HEK293 (cell line): Measurements from ENCODE around the gene CRMP1.
A peak's percentile ranks its signal among the peaks of the same experiment; 100 is the strongest.

Experiments
- CTCF ChIA-PET: fragments of 350-600 bp; formaldehyde crosslinking; extraction: SDS; loops from one replicate; lab custom pipeline; 2021; ENCODE audit warnings: antibody characterized with exemption; lab: Yijun Ruan, JAX
- POLR2A ChIA-PET: fragments of 300-600 bp; formaldehyde crosslinking; extraction: SDS; loops from one replicate; lab custom pipeline; 2020; ENCODE audit warnings: antibody characterized with exemption, inconsistent platforms; lab: Yijun Ruan, JAX
- H3K27ac ChIP-seq: fragments of 200-500 bp; sonication (Bioruptor generic); 2 replicates; pipeline ENCODE4 v1.5.1; 2014; ENCODE audit warnings: low read depth, low read length, control low read depth, inconsistent platforms; ENCODE audit errors: extremely low read depth
- H3K36me3 ChIP-seq, 2 experiments: fragments of 200-500 bp in 1 of 2; sonication (Bioruptor generic) in 1 of 2; 1 replicate in 1 of 2; 2 replicates in 1 of 2; pipeline ENCODE4 v1.5.1; 2014 to 2017; ENCODE audit warnings: inconsistent platforms in 2 of 2, low read length in 2 of 2; ENCODE audit not compliant: control insufficient read depth in 2 of 2, insufficient read depth in 1 of 2
- H3K4me1 ChIP-seq: fragments of 200-500 bp; sonication (Bioruptor generic); 2 replicates; pipeline ENCODE4 v1.5.1; 2014; ENCODE audit warnings: mild to moderate bottlenecking, low read length, inconsistent platforms; ENCODE audit not compliant: control insufficient read depth, insufficient read depth
- H3K4me3 ChIP-seq: 2 replicates; pipeline ENCODE4 v1.5.1; 2011; ENCODE audit warnings: low read depth, mild to moderate bottlenecking, control low read depth, low read length, moderate library complexity
- H3K9me3 ChIP-seq: fragments of 200-500 bp; sonication (Bioruptor generic); 2 replicates; pipeline ENCODE4 v1.5.1; 2014; ENCODE audit warnings: low read depth, low read length, inconsistent platforms; ENCODE audit not compliant: control insufficient read depth, insufficient read depth
- HOXA7 ChIP-seq: sonication (generic); formaldehyde crosslinking; IDR thresholded peaks from 2 replicates; pipeline ENCODE4 v1.8.1; 2022; ENCODE audit warnings: missing genetic modification reagents, borderline replicate concordance
- IKZF3 ChIP-seq: fragments of 450-650 bp; IDR thresholded peaks from 2 replicates; pipeline ENCODE4 v1.5.0; 2018; ENCODE audit warnings: missing biosample characterization, mild to moderate bottlenecking, missing genetic modification characterization, moderate library complexity
- PRDM1 ChIP-seq: fragments of 450-650 bp; formaldehyde crosslinking; IDR thresholded peaks from 2 replicates; pipeline ENCODE4; 2016; ENCODE audit warnings: missing biosample characterization, missing genetic modification characterization
- YY1 ChIP-seq: fragments of 450-650 bp; formaldehyde crosslinking; IDR thresholded peaks from 2 replicates; pipeline ENCODE4 v1.5.1; 2018; ENCODE audit warnings: missing biosample characterization, missing genetic modification characterization
- ZBTB20 ChIP-seq: fragments of 450-650 bp; formaldehyde crosslinking; IDR thresholded peaks from 2 replicates; pipeline ENCODE4 v1.5.1; 2016; ENCODE audit warnings: missing biosample characterization, missing genetic modification characterization
- ZFP69B ChIP-seq: fragments of 450-650 bp; formaldehyde crosslinking; IDR thresholded peaks from 2 replicates; pipeline ENCODE4 v1.5.1; 2016; ENCODE audit warnings: missing biosample characterization, missing genetic modification characterization
- ZNF132 ChIP-seq: fragments of 450-650 bp; formaldehyde crosslinking; IDR thresholded peaks from 2 replicates; pipeline ENCODE4 v1.5.1; 2017; ENCODE audit warnings: missing biosample characterization, missing genetic modification characterization, borderline replicate concordance
- ZNF391 ChIP-seq: fragments of 450-650 bp; formaldehyde crosslinking; IDR thresholded peaks from 2 replicates; pipeline ENCODE4 v1.5.1; 2016; ENCODE audit warnings: low read depth, missing biosample characterization, missing genetic modification characterization, borderline replicate concordance
- ZNF404 ChIP-seq: fragments of 450-650 bp; formaldehyde crosslinking; IDR thresholded peaks from 2 replicates; pipeline ENCODE4 v1.5.1; 2017; ENCODE audit warnings: missing biosample characterization, missing genetic modification characterization
- ZNF416 ChIP-seq: fragments of 450-650 bp; formaldehyde crosslinking; IDR thresholded peaks from 2 replicates; pipeline ENCODE4 v1.5.1; 2016; ENCODE audit warnings: missing biosample characterization, missing genetic modification characterization
- ZNF548 ChIP-seq: fragments of 450-650 bp; formaldehyde crosslinking; IDR thresholded peaks from 2 replicates; pipeline ENCODE4 v1.5.1; 2016; ENCODE audit warnings: missing biosample characterization, missing genetic modification characterization
- ZNF600 ChIP-seq: fragments of 450-650 bp; formaldehyde crosslinking; IDR thresholded peaks from 2 replicates; pipeline ENCODE4 v1.5.1; 2016; ENCODE audit warnings: missing biosample characterization, missing genetic modification characterization
- ZNF621 ChIP-seq: fragments of 450-650 bp; formaldehyde crosslinking; IDR thresholded peaks from 2 replicates; pipeline ENCODE4 v1.5.1; 2017; ENCODE audit warnings: missing biosample characterization, missing genetic modification characterization
- ZNF629 ChIP-seq: fragments of 450-650 bp; formaldehyde crosslinking; IDR thresholded peaks from 2 replicates; pipeline ENCODE4 v1.5.1; 2017; ENCODE audit warnings: missing biosample characterization, missing genetic modification characterization
- ZNF670 ChIP-seq: fragments of 450-650 bp; formaldehyde crosslinking; IDR thresholded peaks from 2 replicates; pipeline ENCODE4 v1.5.1; 2016; ENCODE audit warnings: missing biosample characterization, missing genetic modification characterization, low read depth
- TF ChIP-seq, protein P1 (sequence below): fragments of 450-650 bp; formaldehyde crosslinking; IDR thresholded peaks from 2 replicates; pipeline ENCODE4 v1.5.1; 2016; ENCODE audit warnings: missing biosample characterization, missing genetic modification characterization
- TF ChIP-seq, protein P2 (sequence below): fragments of 450-650 bp; formaldehyde crosslinking; IDR thresholded peaks from 2 replicates; pipeline ENCODE4 v1.5.1; 2016; ENCODE audit warnings: missing biosample characterization, missing genetic modification characterization
- TF ChIP-seq, protein P3 (sequence below): fragments of 450-650 bp; formaldehyde crosslinking; IDR thresholded peaks from 2 replicates; pipeline ENCODE4 v1.5.1; 2017; ENCODE audit warnings: missing biosample characterization, missing genetic modification characterization
- TF ChIP-seq, protein P4 (sequence below): IDR thresholded peaks from 2 replicates; pipeline ENCODE4 v1.6.1; 2011; ENCODE audit warnings: mild to moderate bottlenecking, low read depth, low read length, borderline replicate concordance
- TF ChIP-seq, protein P5 (sequence below): fragments of 450-650 bp; IDR thresholded peaks from 2 replicates; pipeline ENCODE4 v1.5.1; 2018; ENCODE audit warnings: missing biosample characterization, mild to moderate bottlenecking, missing genetic modification characterization
- TF ChIP-seq, protein P6 (sequence below): fragments of 450-650 bp; formaldehyde crosslinking; IDR thresholded peaks from 2 replicates; pipeline ENCODE4 v1.5.1; 2016; ENCODE audit warnings: missing biosample characterization, missing genetic modification characterization
- TF ChIP-seq, protein P7 (sequence below): sonication (generic); formaldehyde crosslinking; IDR thresholded peaks from 2 replicates; pipeline ENCODE4 v1.8.1; 2022; ENCODE audit warnings: mild to moderate bottlenecking, moderate library complexity, missing genetic modification reagents

Gene CRMP1

DNA sequence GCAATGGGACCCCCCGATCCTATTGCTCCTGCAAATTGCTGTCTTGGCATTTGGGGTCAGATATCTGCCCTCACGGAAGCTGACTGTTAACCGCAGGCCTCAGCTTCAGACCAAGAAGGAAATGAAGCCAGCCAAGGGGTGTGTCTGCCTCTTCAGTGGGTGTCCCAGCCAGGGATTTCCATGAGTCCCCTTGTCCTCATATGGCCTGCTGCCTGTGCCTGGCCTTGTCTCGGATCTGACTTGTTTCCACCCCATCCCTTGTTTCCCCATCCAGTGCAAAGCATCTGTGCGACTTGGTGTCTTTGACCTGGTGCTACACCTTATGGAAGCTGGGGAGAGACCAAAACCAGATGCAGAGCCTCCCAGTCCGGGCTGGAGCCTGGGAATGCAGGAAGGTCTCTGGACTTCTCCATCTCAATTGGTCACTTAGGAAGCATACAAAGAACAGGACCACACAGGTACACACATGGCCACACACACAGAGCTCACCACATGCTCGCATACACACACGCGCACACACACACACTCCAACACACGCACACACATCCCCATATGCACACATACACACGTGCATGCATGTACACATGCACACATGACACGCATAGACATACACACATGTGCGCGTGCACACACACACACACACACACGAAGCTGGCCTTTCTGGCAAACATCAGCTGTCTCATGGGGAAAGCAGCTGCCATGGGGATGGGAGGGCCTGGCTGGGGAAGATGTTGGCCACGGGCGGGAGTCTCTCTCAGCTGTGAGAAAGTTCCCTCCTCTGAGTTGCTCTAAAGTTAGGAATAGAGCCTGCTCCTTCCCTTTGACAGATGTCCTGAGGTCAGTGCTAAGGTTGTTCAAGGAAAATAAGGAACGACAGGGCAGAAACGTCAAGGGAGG, 65.5 kb downstream of the CRMP1 start:
- POLR2A ChIA-PET, result no interaction called here
- CTCF ChIA-PET, result interaction anchor here (0.6 kb wide), 2 partner anchors 173 to 294 kb away, joined by 3 read pairs; no protein-coding TSS in a partner anchor
- Histone ChIP-seq H3K27ac (no peak overlapping the region), H3K4me3 (no peak overlapping the region), H3K9me3 (no peaks in the 10 kb centered on the region), H3K4me1 (no peaks in the 10 kb centered on the region), H3K36me3 (peaks cover 0 to 40% of the 10 kb centered on the region in 2 experiments; a peak in 1 of 3 replicates)
- TF ChIP-seq ZNF391, result no peak
- TF ChIP-seq ZNF548 (tag by site-specific recombination), result no peak
- TF ChIP-seq ZFP69B (tag by site-specific recombination), result no peak
- TF ChIP-seq, protein P1, sequence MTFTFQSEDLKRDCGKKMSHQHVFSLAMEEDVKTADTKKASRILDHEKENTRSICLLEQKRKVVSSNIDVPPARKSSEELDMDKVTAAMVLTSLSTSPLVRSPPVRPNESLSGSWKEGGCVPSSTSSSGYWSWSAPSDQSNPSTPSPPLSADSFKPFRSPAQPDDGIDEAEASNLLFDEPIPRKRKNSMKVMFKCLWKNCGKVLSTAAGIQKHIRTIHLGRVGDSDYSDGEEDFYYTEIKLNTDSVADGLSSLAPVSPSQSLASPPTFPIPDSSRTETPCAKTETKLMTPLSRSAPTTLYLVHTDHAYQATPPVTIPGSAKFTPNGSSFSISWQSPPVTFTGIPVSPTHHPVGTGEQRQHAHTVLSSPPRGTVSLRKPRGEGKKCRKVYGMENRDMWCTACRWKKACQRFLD (tag by site-specific recombination), result no peak
- TF ChIP-seq, protein P2, sequence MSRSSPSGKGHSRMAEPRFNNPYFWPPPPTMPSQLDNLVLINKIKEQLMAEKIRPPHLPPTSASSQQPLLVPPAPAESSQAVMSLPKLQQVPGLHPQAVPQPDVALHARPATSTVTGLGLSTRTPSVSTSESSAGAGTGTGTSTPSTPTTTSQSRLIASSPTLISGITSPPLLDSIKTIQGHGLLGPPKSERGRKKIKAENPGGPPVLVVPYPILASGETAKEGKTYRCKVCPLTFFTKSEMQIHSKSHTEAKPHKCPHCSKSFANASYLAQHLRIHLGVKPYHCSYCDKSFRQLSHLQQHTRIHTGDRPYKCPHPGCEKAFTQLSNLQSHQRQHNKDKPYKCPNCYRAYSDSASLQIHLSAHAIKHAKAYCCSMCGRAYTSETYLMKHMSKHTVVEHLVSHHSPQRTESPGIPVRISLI, result no peak
- TF ChIP-seq ZBTB20 (tag by site-specific recombination), result no peak
- TF ChIP-seq, protein P3, sequence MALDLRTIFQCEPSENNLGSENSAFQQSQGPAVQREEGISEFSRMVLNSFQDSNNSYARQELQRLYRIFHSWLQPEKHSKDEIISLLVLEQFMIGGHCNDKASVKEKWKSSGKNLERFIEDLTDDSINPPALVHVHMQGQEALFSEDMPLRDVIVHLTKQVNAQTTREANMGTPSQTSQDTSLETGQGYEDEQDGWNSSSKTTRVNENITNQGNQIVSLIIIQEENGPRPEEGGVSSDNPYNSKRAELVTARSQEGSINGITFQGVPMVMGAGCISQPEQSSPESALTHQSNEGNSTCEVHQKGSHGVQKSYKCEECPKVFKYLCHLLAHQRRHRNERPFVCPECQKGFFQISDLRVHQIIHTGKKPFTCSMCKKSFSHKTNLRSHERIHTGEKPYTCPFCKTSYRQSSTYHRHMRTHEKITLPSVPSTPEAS (tag by site-specific recombination), result 0 out of 2 replicates have a peak, but pooled peaks have one; percentile 35
- TF ChIP-seq ZNF600 (tag by site-specific recombination), result no peak

DNA sequence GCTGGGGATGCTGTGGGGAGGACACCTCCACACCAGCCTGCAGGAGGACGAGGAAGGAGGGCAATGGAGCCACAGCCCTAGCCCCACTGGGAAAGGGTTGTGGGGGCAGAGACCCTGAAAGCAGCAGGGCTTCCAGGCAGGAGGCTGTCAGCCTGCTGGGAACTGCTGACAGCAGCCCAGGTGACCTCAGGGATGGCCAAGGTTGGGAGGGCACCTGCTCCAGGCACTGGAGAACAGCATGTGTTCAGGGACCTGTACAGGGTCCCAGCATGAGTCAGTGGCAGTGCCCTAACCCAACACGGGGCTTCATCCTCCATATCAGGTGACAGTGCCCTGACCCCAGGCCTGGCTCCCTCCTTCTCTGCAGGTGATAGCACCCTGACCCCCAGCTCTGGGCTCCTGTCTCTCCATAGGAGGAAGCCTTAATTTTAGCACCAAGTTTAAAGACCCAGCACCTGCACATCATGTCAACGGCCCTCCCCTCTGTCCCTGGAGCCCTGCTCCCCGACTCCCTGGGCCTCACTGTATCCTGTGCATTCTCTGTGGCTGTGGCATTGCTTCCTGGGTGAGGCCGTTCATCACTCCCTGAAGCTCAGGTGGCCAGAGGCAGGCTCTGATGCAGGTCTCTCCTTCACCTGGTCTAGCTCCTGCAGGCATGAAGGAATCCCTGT, 66.3 kb downstream of the CRMP1 start:
- Histone ChIP-seq H3K4me3 (no peak overlapping the region), H3K27ac (no peak overlapping the region), H3K36me3 (peaks cover 0 to 47% of the 10 kb centered on the region in 2 experiments; a peak in 1 of 3 replicates), H3K9me3 (no peaks in the 10 kb centered on the region), H3K4me1 (no peaks in the 10 kb centered on the region)
- POLR2A ChIA-PET, result no interaction called here
- CTCF ChIA-PET, result no interaction called here
- TF ChIP-seq, protein P4, sequence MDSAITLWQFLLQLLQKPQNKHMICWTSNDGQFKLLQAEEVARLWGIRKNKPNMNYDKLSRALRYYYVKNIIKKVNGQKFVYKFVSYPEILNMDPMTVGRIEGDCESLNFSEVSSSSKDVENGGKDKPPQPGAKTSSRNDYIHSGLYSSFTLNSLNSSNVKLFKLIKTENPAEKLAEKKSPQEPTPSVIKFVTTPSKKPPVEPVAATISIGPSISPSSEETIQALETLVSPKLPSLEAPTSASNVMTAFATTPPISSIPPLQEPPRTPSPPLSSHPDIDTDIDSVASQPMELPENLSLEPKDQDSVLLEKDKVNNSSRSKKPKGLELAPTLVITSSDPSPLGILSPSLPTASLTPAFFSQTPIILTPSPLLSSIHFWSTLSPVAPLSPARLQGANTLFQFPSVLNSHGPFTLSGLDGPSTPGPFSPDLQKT, result no peak
- TF ChIP-seq ZNF404 (tag by site-specific recombination) (no peak), ZNF416 (tag by site-specific recombination) (no peak), YY1 (tag by site-specific recombination) (no peak), ZNF670 (tag by site-specific recombination) (no peak), ZNF629 (tag by site-specific recombination) (no peak), IKZF3 (tag by site-specific recombination) (no peak), ZNF621 (tag by site-specific recombination) (no peak), PRDM1 (tag by site-specific recombination) (no peak), HOXA7 (CRISPR knock-in tag) (no peak), ZNF132 (tag by site-specific recombination) (no peak)
- TF ChIP-seq, protein P5, sequence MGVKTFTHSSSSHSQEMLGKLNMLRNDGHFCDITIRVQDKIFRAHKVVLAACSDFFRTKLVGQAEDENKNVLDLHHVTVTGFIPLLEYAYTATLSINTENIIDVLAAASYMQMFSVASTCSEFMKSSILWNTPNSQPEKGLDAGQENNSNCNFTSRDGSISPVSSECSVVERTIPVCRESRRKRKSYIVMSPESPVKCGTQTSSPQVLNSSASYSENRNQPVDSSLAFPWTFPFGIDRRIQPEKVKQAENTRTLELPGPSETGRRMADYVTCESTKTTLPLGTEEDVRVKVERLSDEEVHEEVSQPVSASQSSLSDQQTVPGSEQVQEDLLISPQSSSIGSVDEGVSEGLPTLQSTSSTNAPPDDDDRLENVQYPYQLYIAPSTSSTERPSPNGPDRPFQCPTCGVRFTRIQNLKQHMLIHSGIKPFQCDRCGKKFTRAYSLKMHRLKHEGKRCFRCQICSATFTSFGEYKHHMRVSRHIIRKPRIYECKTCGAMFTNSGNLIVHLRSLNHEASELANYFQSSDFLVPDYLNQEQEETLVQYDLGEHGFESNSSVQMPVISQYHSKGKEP, result no peak
- TF ChIP-seq, protein P6, sequence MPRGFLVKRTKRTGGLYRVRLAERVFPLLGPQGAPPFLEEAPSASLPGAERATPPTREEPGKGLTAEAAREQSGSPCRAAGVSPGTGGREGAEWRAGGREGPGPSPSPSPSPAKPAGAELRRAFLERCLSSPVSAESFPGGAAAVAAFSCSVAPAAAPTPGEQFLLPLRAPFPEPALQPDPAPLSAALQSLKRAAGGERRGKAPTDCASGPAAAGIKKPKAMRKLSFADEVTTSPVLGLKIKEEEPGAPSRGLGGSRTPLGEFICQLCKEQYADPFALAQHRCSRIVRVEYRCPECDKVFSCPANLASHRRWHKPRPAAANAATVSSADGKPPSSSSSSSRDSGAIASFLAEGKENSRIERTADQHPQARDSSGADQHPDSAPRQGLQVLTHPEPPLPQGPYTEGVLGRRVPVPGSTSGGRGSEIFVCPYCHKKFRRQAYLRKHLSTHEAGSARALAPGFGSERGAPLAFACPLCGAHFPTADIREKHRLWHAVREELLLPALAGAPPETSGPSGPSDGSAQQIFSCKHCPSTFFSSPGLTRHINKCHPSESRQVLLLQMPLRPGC (tag by site-specific recombination), result no peak
- TF ChIP-seq, protein P7, sequence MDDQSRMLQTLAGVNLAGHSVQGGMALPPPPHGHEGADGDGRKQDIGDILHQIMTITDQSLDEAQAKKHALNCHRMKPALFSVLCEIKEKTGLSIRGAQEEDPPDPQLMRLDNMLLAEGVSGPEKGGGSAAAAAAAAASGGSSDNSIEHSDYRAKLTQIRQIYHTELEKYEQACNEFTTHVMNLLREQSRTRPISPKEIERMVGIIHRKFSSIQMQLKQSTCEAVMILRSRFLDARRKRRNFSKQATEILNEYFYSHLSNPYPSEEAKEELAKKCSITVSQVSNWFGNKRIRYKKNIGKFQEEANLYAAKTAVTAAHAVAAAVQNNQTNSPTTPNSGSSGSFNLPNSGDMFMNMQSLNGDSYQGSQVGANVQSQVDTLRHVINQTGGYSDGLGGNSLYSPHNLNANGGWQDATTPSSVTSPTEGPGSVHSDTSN, result no peak
